HTERT RPE-1 (cell line): ENCODE data around the gene RER1.

Experiments used
- in situ Hi-C: fragments of 300-500 bp; cut with MboI; formaldehyde crosslinking; loops from 4 replicates; pipeline ENCODE4 v1.14.3; 2020; ENCODE audit warnings: low sequenced_read_pairs

The RER1 gene

GRCh38 chr1:2353551-2354438 lies 37.8 kb upstream of the RER1 start:
- in situ Hi-C loops, result no loop called here

- in situ Hi-C loops, result no loop called here
Measured at GRCh38 chr1:2354511-2355372, 36.9 kb upstream of the RER1 start.

GRCh38 chr1:2355373-2356261 lies 36.0 kb upstream of the RER1 start:
- in situ Hi-C loops, result no loop called here

- in situ Hi-C loops, result no loop called here
Measured at GRCh38 chr1:2356401-2356800, 35.2 kb upstream of the RER1 start.

GRCh38 chr1:2356911-2357845 lies 34.5 kb upstream of the RER1 start:
- in situ Hi-C loops, result no loop called here

GRCh38 chr1:2358072-2358471 lies 33.6 kb upstream of the RER1 start:
- in situ Hi-C loops, result no loop called here

- in situ Hi-C loops, result no loop called here
Measured at GRCh38 chr1:2358651-2359640, 32.7 kb upstream of the RER1 start.

GRCh38 chr1:2360588-2361364 lies 30.9 kb upstream of the RER1 start:
- in situ Hi-C loops, result no loop called here

GRCh38 chr1:2363847-2364513 lies 27.7 kb upstream of the RER1 start:
- in situ Hi-C loops, result no loop called here

- in situ Hi-C loops, result no loop called here
Measured at GRCh38 chr1:2368053-2368744, 23.4 kb upstream of the RER1 start.

- in situ Hi-C loops, result no loop called here
Measured at GRCh38 chr1:2372551-2373490, 18.8 kb upstream of the RER1 start.

- in situ Hi-C loops, result no loop called here
Measured at GRCh38 chr1:2373551-2374251, 17.9 kb upstream of the RER1 start.

GRCh38 chr1:2374252-2375155 lies 17.1 kb upstream of the RER1 start:
- in situ Hi-C loops, result no loop called here
